ENCODE data around the gene DDR2.

DNA sequence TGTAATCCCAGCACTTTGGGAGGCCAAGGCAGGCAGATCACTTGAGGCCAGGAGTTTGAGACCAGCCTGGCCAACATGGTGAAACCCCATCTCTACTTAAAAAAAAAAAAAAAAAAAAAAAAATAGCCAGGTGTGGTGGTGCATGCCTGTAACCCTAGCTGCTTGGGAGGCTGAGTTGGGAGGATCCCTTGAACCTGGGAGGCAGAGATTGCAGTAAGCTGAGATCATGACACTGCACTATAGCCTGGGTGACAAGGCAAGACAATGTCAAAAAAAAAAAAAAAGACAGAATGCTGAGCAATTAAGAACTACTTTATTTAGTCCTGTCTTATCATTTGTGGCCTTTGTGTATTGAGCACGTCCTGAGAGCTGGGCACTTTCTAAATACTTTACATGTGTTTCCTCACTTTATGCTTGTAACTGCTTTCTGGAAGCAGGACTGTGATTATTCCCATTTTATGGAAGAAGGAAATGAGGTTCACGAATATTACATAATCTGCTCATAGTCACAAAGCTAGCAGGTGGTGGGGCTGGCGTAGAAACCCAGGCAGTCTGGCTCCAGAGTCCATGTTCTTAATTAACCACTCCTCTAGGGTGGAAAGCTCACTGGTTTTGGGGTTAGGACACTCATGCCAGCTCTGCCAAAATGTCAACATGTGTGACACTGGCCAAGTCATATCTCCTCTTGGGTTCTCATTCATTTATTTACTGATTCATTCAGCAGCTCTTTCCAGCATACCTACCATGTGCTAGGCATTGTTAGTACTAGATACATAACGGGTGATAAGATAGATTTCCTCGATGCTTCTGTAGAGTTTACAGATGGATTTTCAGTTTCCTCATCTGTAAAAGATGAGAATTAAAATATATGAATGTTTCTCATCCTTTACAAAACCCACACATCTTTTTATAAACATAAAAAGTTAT lies 57.7 kb downstream of the DDR2 start:
- TF ChIP-seq TAF1 (IDR thresholded peaks at IDR 0.05; ENCODE audit: borderline replicate concordance, insufficient read depth, low read length) (no peak), POLR2AphosphoS5 (IDR thresholded peaks at IDR 0.05; ENCODE audit: low read depth, low read length) (no peak)

Measured in PFSK-1 (cell line).